HTR-8/SVneo (cell line): Measurements from ENCODE around the gene VPS26B.
"Not testable (repeated sequence)": the region's sequence is repeated elsewhere in the genome, so short reads cannot be mapped to it uniquely, and the experiment has no call there.

Experiments
- DNase-seq: peaks from one replicate; pipeline ENCODE4 v3.0.0; 2011; ENCODE audit warnings: low spot score, mixed read lengths; ENCODE audit not compliant: insufficient read length
- FAIRE-seq: peaks from 2 replicates; lab custom pipeline; 2011; peaks lifted over from hg19 to GRCh38; lab: Jason Lieb, UNC

VPS26B gene

DNA sequence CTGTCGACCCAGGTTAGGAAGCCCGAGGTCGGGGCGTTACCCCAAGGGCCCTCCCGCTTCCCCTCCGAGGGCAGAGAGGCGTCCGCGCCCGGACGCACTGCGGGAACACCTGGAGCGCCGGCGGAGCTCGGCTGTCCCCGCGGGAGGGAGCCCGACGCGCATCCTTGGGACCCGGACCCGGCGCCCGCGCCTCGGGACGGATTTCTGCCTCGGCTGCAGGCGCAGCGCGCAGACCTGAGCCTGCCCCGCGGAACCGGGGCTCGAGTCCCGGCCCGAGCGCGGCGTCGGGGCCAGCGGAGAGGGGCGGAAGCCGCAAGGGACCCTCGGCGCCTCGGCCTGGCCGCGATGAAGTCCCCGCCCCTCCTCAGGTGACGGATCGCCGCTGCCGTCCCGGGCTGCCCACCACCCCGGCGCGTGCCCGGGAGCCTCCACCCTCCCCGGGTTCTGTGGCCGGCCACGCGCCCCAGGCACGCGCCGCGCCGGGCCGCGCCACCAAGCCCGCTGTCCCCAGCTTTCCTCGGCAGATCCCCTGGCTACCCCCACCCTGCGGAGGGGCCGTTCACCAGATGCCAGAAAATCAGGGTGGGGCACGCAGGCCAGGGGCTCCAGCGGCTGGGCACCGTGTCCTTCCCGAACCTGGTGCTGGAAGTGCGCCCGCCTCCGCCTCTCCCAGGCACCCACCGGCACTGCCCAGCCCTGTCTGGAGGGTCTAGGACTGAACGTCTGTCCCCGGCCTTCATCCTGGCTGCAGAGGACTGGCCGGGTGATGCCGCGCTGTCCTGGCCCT, 52.1 kb downstream of the VPS26B start:
- FAIRE-seq (no peak), DNase-seq (no peak)

DNA sequence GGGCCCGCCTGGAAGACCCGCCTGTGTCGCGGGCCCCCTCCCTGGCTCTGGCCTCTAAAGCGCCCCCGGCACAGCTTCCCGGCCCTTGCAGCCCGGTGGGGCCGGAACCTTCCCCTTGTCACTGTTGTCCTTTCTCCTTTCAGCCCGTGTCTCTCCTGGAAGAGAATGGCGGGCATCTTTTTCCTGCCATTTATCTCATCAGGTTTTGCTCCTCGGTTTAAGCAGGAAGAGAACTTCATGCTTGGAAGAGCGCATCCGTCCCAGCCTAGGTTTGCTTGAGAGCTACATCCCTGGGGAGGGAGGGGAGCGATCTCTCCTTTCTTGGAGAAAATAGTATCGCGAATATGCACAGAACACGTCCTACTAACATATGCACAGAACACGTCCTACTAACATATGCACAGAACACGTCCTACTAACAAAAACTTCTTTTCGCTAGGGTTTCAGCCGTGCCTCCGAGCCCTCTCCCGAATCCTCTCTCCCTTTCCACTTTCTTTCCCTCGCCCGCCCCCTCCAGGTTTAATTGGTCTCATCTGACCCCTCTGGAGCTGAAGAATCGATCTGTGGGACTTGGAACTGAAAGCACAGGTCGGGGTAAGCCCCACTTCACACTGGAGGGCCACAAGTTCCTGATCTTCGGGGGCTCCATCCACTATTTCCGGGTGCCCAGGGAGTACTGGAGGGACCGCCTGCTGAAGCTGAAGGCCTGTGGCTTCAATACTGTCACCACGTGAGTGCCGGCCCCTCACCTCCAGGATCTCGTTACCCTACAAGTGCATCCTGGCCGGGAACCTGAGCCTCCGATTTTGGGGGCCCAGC, 52.9 kb downstream of the VPS26B start:
- DNase-seq (no peak), FAIRE-seq (no peak)

DNA sequence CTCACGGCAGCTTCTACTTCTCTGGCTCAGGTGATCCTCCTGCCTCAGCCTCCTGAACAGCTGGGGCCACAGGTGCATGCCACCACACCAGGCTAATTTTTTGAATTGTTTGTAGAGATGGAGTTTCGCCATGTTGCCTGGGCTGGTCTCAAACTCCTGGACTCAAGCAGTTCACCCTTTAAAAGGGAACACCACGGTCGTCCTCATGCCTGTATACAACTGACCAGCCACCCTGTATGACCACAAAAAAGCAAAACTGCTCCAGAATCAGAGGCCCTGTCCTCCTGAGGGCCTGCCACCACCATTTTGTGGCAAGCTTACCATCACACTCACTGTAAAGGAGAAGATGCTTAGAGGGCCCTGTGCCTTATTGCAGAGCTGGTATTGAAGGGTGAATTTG, 53.9 kb downstream of the VPS26B start:
- FAIRE-seq: no peak
- no peak for DNase-seq

DNA sequence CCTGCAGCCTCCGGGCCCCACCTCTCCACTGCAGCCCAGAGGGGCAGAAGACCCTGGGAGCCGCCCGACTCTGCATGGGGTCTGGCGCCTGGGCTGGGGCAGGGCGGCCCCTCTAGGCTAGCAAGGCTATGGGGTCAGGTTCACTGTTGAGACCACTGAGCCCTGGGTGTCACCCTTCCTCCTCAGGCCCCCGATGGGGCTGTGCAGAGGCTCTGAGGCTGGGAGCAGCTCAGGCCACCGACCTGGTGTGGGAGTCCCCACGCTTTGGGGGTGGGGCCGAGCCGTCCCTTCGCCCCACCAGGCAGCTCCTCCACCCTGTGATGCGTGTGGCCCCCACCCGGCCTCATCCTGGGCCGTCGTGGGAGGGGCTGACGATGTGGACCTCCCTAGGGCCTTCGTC, 57.2 kb downstream of the VPS26B start:
- DNase-seq, FAIRE-seq: not testable (repeated sequence)

DNA sequence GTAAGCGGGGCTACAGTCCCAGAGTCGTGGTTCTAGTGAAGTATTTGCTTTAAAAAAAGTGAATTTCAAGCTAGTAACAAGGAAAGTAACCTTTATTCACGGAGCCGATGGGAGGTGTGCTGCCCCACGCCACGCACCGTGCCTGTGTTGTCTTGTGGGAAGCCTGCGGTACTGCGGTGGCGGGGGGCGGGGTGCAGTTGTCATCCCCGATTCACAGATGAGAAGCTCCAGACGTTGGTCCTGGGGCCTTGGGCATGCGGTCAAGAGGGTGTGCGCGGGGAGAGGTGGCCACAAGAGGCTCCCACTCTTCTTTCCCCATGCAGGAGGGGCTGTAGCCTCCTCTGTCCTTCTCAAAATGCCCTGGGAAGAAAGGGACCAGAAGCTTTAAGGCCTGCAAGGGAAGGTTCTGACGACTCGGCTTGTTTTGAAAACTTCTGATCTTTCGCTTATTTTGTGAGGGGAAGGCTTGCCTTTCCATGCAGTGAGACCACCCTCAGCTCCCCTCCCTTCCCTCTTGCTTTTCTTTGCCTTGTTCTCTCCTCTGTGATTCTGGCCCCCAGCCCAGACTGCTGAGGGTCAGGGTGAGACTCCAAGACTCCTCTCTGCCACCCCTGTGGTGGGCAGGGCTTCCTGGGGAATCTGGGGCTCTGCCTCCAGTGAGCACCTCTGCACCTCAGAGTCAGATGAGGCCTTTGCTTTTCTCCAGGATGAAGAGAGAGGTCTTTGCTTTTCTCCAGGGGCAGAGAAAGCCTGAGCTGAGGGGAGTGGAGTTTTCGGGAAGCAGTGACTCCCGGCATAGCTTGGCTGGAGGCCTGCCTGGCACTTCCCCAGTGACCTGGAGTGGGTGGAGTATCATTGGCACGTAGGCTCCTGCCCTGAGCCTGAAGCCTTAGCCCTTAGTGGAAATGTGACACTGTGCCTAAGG, 57.9 kb downstream of the VPS26B start:
- no peak for FAIRE-seq
- no peak for DNase-seq

DNA sequence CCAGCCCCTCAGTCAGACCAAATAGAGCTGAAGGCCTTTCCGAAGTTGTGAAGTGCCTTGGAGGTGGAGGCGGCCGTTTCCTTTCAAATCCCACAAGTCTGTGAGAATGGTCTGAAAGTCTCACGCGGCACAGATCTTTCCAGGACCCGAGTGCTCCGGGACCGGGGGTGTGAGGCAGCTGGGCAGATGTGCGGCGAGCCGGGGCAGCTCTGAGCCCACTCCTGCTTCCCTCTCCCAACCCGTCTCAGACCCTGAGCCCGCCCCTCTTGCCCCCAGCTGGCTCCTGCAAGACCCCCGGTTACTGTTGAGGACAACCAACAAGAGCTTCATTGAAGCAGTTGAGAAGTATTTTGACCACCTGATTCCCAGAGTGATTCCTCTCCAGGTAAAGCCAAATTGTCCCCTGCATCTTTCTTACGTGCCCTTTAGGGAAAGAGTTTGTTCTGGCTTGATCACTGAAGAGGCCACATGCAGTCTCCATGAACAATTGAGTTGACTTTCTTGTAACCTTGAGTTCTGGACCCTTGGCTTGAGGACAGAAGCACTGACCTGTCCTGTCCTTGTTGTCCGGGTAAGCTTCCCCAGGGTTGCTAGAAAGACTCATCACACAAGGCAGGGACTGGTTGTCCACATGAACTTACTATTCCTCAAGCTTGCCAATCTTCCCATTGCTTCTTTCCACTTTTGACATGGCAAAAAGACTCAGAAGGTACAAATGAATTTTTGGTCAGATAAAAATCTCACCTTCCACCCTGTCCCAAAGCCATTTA, 59.2 kb downstream of the VPS26B start:
- DNase-seq (no peak), FAIRE-seq (no peak)

DNA sequence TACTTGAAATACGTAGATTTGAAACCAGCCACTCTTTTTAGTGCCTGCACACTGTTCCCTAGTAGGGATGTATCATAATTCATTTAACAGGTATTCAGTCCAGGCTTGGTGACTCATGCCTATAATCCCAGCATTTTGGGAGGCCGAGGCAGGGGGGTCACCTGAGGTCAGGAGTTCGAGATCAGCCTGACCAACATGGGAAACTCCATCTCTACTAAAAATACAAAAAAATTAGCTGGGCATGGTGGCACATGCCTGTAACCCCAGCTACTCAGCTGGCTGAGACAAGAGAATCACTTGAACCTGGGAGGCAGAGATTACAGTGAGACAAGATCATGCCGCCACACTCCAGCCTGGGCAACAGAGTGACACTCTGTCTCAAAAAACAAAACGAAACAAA, 59.9 kb downstream of the VPS26B start:
- not testable (repeated sequence) for FAIRE-seq, DNase-seq

DNA sequence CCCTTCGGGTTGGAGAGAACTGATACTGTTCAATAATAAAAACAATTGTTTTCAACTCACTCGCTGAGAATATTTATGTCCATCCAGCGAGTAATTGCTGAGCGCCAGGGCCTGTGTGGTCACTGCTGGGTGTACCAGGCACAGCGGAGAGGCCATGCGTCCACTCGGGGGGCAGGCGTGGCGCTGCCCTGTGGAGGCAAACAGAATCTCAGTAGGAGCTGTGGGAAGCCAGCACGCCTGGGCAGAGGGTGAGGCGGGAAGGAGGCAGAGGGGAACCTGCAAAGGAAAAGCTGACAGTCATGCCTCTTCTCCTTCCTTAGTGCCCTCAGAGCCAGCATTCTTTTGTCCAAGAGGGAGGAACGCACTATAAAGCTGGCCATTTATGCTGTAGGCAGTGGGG, 63.1 kb downstream of the VPS26B start:
- no peak for DNase-seq
- no peak for FAIRE-seq

DNA sequence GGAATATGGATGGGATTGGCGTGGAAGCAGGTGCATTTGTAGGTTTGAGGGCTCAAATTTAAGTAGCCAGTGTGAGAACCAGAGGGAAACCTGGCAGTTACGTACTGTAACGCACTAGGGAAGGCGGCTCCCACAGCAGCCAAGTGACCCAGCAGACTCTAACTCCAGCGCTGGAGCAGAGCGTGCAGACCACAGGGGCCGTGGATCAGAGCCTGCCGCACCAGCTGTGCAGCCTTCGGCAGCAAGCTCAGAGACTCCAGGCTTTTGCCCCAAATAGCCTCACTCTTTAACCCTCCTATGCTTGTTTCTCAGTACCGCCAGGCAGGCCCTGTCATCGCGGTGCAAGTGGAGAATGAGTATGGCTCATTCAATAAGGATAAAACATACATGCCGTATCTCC, 64.0 kb downstream of the VPS26B start:
- FAIRE-seq: no peak
- DNase-seq: no peak

DNA sequence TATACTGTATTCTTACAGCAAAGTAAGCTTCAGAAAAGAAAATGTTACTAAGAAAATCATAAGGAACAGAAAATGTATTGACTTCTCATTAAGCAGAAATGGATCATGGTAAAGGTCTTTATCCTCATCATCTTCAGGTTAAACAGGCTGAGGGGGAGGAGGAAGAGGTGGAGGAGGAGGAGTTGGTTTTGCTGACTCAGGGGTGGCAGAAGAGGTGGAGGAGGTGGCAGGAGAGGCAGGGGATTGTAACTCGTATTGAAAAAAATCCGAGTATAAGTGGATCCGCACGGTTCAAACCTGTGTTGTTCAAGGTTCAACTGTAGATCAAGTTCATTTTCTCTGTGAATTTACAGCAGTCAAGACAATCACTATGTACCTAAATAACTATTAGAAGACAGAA, 64.7 kb downstream of the VPS26B start:
- DNase-seq (no peak), FAIRE-seq (no peak)

DNA sequence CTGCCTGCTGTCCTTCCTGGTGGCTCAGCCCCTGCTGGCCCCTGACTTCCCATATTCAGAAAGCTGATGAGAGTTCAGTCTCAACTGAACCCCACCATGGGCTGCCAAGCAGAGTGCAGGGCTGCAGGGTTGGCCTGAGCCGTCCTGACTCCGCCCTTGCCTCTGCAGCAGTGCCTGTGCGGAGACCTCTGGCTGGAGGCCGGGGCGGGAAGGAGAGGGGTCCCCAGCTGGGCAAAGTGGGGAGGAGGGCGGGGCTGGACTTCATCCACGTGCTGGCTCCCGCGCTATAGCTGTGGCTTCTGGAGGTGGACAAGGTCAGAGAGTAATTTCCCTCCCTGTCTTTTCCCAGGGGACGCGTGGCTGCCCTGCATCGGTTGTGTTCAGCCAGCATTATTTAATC, 65.3 kb downstream of the VPS26B start:
- DNase-seq (no peak), FAIRE-seq (no peak)

DNA sequence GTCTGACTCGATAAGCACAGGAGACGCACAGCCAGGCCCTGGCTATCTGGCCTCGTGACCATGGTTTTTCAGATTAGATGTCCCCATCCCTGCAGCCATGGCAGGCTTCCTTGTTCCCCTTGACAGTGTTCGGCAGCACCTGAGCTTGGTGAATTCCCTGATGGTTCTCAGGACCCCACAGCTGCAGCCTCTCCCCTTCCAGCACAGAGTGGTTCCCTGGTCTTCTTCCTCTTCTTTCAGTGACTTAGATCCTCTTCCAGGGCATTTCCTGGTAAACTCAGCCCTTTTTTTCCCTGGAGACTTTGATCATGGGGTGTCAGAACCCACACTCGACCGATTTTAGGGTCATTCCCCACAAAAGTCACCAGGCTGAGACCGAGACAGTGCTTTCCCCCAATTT, 66.2 kb downstream of the VPS26B start:
- FAIRE-seq: no peak
- no peak for DNase-seq

DNA sequence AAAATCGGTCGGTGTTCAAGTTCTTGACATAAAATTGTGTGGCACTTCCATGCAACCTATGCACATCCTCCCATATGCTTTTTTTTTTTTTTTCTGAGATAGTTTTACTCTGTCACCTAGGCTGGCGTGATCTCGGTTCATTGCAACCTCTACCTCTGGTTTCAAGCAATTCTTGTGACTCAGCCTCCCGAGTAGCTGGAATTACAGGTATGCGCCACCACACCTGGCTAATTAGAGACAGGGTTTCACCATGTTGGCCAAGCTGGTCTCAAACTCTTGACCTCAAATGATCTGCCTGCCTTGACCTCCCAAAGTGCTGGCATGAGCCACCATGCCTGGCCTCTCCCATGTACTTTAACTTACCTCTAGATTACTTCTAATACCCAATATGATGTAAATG, 66.7 kb downstream of the VPS26B start:
- no peak for FAIRE-seq
- DNase-seq: no peak

DNA sequence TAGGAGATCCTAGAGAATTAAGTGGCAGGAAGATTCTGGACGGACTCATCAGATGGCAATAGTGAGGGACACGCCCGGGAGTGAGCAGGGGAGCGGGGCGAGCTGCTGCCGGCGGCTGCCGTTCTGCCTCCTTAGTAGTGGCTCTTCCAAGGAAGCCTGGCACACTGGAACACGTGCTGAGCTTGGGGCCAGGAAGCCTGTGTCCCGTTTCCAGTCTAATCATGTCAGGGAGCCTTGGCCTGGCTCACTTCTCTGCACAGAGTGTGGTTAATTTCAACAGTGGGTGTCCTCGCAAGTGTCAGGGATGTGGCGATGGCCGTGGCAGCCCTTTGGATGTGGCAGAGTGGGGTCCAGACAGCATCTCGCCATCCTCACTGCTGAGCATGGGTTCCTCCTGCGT, 68.2 kb downstream of the VPS26B start:
- FAIRE-seq: no peak

DNA sequence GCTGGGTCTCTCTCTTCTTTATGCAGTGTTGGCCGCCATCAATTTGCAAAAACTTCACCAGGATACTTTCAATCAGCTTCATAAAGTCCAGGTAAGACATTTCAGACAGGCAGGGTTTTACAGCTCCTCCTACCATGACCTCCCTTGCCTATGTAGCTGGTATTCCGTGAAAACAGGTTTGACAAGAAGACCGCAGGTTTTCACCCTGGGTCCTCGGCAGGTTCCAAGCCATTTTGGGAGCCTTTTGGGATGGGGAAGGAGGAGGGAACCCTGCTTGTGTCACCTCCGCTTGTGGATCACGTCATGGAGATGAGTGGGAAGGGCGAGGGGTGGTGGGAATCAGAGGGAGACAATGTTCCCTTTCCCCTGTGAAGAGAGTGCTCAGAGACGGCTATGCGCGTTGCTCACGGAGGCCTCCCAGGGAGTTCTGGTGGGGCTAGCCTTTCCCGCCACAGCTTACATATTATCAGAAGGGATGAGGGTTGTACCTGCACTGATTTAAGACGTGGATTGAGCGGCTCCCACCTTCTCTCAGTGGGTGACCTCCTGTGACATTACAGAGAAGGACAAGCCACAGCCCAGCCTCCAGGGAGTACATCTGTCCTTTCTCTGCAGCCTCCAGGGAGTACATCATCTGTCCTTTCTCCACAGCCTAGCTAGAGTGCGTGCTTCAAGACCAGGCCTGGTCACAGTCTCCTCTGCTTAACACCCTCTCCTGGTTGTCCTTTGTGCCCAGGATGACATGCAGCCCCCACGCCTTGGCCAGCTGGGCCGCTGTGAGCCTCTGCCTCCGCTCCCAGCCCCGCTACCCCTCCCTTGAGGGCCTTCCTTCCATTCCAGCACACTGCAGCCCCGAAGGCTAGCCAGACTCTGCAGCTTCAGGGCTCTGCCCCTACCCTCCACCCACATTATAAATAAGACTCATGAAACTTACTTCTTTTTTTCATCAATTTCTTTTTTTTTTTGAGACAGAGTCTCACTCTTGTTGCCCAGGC, 68.9 kb downstream of the VPS26B start:
- no peak for DNase-seq
- no peak for FAIRE-seq

More for the DNA sequence above, 68.2 kb downstream of the VPS26B start:
- no peak for DNase-seq

DNA sequence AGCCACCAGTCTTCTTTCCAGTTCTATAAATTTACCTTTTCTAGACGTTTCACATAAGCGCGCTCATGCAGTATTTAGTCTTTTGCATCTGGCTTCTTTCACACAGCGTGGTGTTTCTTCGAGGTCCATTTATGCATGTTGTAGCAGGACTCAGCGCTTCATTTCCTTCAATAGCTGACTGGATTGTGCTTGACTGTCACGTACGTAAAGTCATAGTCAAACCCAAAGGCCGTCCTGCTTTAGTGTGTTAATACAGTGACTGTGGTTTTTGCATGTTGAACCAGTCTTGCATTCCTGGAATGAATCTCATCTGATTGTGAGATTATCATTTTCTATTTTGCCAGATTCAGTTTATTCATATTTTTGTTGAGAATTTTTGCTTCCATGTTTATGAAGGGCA, 70.2 kb downstream of the VPS26B start:
- FAIRE-seq (no peak), DNase-seq (no peak)
